ENCODE measurements around the gene OR2W1.

Gene OR2W1

DNA sequence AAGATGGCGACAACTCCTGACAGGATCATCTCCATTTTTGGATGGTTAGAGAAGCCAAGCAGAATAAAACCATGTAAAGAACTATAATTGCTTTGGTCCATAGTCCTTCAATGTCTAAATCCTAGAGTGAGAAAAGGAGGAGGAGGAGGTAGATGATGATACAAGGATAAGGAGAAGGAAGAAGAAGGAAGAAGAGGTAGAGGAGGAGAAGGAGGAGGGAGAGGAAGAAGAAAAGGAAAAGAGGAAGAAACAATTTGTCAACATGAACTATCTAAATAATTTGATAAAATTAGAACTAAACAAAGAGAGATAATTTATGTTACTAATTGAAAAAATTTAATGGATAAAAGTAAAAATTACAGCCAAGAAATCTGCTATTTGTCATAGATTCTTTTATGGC, at the start of gene OR2W1:
TSS of gene OR2W1 (minus strand) at position 101 of the 400 bp plus-strand sequence. CDS start at position 101, 0 bp downstream.
- DNase-seq (ENCODE audit: low read depth in 2 of 3, low spot score in 1 of 3) = no peak

DNA sequence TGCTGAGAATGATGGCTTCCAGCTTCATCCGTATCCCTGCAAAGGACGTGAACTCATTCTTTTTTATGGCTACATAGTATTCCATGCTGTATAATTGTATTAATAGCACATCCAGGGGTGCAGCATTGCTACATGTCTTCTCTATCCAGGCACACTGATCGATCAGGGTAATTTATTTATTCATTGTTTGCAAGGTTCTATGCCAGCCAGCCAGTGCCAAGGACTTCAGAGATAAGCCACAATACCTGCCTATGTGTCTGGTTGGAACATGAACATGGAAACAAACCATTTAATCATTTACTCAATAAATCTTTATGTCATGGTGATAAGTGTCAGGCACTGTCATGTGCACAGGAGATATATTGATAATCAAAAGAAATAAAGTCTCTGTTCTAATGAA, 48.0 kb upstream of the OR2W1 start:
- DNase-seq (ENCODE audit: low read depth in 2 of 3, low spot score in 1 of 3) = no peak

- no peak for DNase-seq (ENCODE audit: low read depth in 2 of 3, low spot score in 1 of 3)
These were observed 42.2 kb upstream of the OR2W1 start, which contains the start of gene OR2B3 for GRCh38 chr6:29087213-29087612. TSS of gene OR2B3 (minus strand) at chr6:29087313. CDS start at chr6:29087248, 65 bp downstream.

- no peak for DNase-seq (ENCODE audit: low read depth in 2 of 3, low spot score in 1 of 3)
These were observed 37.5 kb upstream of the OR2W1 start for GRCh38 chr6:29082457-29082856.

DNA sequence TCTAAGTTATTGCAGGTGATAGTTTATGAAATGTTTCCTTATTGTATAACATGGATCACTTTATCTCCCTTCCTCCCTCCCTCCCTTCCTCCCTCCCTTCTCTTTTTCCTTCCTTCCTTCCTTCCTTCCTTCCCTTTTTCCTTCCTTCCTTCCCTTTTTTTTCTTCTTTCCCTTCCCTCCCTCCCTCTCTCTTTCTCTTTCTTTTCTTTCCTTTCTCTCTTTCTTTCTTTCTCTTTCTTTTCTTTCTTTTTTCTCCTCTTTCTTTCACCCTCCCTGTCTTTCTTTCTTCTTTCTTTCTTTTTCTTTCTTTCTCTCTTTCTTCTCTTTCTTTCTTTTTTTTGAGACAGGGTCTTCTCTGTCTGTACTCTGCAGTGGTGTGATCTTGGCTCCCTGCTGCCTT, 36.3 kb upstream of the OR2W1 start:
- DNase-seq (ENCODE audit: low read depth in 2 of 3, low spot score in 1 of 3) = no peak

DNA sequence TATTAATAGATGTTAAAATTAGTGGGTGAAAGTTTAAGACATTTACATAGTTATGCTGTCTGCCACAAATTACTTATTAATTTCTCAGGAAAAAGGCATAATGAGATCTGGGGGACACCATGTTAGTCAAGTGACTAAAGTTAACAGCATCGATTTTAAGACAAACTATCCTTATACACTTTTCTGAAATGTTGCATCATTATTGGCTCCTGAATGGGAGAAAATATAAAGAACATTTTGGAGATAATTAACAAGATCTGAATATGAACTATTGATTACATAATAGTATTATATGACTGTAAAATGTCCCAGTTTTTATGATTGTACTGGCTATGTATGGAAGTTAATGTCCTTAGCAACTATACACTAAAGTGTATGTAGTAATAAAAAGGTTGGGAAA, 34.2 kb upstream of the OR2W1 start:
- DNase-seq (ENCODE audit: low read depth in 2 of 3, low spot score in 1 of 3) = no peak

GRCh38 chr6:29071831-29072723, 27.1 kb upstream of the OR2W1 start:
- no peak for DNase-seq (ENCODE audit: low read depth in 2 of 3, low spot score in 1 of 3)

- no peak for DNase-seq (ENCODE audit: low read depth in 2 of 3, low spot score in 1 of 3)
These were observed 6.7 kb upstream of the OR2W1 start for GRCh38 chr6:29051680-29052079.

- DNase-seq (ENCODE audit: low read depth in 2 of 3, low spot score in 1 of 3) = no peak
These were observed 9.0 kb downstream of the OR2W1 start for GRCh38 chr6:29035951-29036350.

DNA sequence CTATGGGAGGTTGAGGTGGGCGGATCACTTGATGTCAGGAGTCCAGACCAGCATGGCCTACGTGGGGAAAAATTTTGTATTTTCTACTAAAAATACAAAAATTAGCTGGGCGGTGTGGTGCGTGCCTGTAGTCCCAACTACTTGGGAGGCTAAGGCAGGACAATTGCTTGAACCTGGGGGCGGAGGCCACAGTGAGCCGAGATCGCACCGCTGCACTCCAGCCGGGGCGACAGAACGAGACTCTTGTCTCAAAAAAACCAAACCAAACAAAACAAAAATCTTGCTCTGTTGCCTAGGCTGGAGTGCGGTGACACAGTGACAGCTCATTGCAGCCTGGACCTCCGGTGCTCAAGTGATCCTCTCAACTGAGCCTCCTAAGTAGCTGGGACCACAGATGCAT, 16.2 kb downstream of the OR2W1 start:
- no peak for DNase-seq (ENCODE audit: low read depth in 2 of 3, low spot score in 1 of 3)

- no peak for DNase-seq (ENCODE audit: low read depth in 2 of 3, low spot score in 1 of 3)
These were observed 18.9 kb downstream of the OR2W1 start for GRCh38 chr6:29025927-29026585.

DNA sequence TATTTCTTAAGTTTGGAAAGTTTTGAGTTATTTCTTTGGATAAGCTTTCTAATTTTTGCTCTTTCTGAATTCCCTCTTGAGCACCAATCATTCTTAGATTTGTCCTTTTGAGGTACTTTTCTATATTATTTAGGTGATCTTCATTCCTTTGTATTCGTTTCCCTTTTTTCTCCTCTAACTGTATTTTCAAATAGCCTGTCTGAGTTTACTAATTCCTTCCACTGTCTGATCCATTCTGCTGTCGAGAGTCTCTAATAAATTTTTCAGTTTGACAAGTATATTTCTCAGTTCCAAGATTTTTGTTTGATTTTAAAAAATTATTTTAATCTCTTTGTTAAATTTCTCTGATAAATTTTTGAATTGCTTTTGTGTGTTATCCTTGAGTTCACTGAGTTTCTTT, 23.5 kb downstream of the OR2W1 start:
- no peak for DNase-seq (ENCODE audit: low read depth in 2 of 3, low spot score in 1 of 3)

DNA sequence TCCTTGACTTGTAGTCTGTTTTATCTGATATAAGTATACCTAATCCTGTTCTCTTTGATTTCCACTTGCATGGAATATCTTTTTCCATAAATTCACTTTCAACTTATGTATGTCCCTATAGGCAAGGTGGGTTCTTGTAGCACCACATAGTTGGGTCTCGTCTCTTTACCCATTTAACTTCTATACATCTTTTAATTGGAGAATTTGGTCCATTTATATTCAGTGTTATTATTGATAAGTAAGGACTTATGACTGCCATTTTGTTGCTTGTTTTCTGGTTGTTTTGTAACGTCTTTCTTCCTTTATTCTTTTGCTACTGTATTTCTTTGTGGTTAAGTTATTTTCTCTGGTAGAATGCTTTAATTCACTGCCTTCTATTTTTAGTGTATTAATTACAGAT, 25.3 kb downstream of the OR2W1 start:
- no peak for DNase-seq (ENCODE audit: low read depth in 2 of 3, low spot score in 1 of 3)

- DNase-seq (ENCODE audit: low read depth in 2 of 3, low spot score in 1 of 3) = no peak
These were observed 27.6 kb downstream of the OR2W1 start for GRCh38 chr6:29017428-29017802.

DNA sequence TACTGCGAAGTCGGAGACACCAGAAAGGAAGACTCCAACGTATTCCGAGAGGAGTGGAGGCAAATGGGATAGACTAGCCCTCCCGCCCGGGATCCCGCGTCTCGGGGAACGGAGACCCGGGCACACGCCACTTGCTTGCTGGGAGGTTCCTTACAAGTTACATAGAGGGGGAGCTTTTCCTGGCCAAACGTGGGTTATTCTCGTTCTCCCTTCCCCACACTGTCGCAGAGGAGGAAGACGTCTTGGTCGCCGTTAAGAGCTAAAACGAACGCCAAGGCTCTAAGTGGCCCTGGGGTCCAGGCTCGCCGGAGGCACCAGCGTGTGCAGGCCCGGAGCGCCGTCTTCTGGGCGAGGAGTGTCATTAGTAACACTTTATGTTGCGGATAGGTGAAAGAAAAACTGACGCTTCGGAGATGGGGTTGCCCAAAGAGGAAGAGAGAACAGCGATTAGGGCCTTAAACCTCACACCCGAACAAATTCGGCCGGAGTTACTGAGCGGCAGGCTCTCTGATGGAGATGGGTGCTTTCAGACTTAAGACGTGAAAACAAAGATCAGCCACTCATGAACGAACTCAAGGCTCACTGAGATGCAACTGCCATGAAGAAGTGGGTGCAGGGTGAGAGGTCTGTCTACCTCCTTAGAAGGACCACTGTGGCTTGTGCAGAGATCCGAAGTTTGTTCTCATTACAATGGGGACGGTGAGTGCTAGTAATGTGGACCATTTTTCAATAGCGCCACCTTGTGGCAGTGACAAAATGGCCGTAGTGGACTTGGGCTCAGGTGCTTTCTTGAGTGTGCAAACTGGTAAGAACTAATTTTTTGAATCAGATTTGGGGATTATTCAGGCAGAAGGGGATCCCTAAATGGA, 28.2 kb downstream of the OR2W1 start:
- DNase-seq (ENCODE audit: low read depth in 2 of 3, low spot score in 1 of 3) = peak; percentile 69 to 87 (median 72)

- no peak for DNase-seq (ENCODE audit: low read depth in 2 of 3, low spot score in 1 of 3)
These were observed 30.0 kb downstream of the OR2W1 start for GRCh38 chr6:29014729-29015608.

- peak in 2 of 3 donors; percentile 13 to 42 for DNase-seq (ENCODE audit: low read depth in 2 of 3, low spot score in 1 of 3)
These were observed 33.7 kb downstream of the OR2W1 start for GRCh38 chr6:29011276-29011734.

DNA sequence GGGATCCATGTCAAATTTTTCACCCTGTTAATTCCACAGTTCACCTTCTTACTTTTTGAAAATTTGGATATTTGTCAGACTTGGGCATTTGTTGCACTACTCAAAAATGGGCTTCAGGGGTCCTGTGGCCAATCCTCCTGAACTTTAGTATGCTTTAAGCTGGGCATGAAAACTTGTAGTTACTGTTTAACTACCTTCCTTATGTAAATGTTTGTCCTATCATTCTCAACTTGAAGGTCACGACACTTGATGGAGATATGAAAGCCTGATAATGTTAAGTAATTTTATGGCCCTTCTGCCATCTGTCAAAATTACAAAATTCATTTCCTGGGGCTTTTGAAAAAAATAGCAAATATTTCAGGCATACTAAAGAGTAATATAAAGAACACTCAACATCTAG, 35.6 kb downstream of the OR2W1 start:
- no peak for DNase-seq (ENCODE audit: low read depth in 2 of 3, low spot score in 1 of 3)

DNA sequence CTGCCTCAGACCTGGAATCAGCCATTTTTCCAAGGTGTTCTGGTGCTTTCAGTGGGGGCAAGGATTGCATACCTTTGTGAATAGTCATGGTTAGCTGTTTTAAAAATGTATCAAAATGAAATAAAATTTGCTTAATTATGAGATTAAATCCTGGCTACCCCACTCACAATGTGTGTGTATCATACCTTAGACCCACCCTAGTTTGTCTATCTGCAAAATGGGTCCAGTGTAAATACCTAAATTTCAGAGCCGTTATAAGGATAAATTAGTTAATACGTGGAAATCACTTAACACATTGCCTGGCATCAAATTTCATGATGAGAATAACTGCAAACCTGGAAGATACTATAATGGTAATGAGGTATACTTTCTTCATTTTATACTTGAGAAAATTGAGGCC, 36.9 kb downstream of the OR2W1 start:
- DNase-seq (ENCODE audit: low read depth in 2 of 3, low spot score in 1 of 3) = no peak

- no peak for DNase-seq (ENCODE audit: low read depth in 2 of 3, low spot score in 1 of 3)
These were observed 39.6 kb downstream of the OR2W1 start, which contains the start of gene ZNF311 for GRCh38 chr6:29005183-29005885. TSS of gene ZNF311 (minus strand) at chr6:29005315. CDS start at chr6:29003954, 1,361 bp downstream.
